Measurements from ENCODE around the gene LRP3.
"Not testable (repeated sequence)": the region's sequence is repeated elsewhere in the genome, so short reads cannot be mapped to it uniquely, and the experiment has no call there.

The LRP3 gene

GRCh38 chr19:33208904-33209849 is 15.0 kb downstream of the LRP3 start:
- Histone ChIP-seq H3K27me3 (ENCODE audit: insufficient read depth, poor library complexity, severe bottlenecking) (no peaks in the 10 kb centered on the region), H3K4me3 (replicated peaks; ENCODE audit: insufficient read depth, low read length) (no peak overlapping the region), H3K27ac (replicated peaks) (no peak overlapping the region)
- TF ChIP-seq GABPA (IDR thresholded peaks at IDR 0.05; ENCODE audit: low read depth) (no peak), SPI1 (IDR thresholded peaks at IDR 0.05; ENCODE audit: borderline replicate concordance, low read depth) (no peak), POLR2AphosphoS5 (IDR thresholded peaks at IDR 0.05; ENCODE audit: low read depth) (peak; percentile 46)
- no peak for DNase-seq (ENCODE audit: low read depth in 1 of 2, low spot score in 1 of 2)

- H3K27me3 ChIP-seq (ENCODE audit: insufficient read depth, poor library complexity, severe bottlenecking); H3K4me3 ChIP-seq (replicated peaks; ENCODE audit: insufficient read depth, low read length); H3K27ac ChIP-seq (replicated peaks); DNase-seq (ENCODE audit: low read depth in 1 of 2, low spot score in 1 of 2): not testable (repeated sequence)
Observed at GRCh38 chr19:33209850-33210230, 15.7 kb downstream of the LRP3 start.

DNA sequence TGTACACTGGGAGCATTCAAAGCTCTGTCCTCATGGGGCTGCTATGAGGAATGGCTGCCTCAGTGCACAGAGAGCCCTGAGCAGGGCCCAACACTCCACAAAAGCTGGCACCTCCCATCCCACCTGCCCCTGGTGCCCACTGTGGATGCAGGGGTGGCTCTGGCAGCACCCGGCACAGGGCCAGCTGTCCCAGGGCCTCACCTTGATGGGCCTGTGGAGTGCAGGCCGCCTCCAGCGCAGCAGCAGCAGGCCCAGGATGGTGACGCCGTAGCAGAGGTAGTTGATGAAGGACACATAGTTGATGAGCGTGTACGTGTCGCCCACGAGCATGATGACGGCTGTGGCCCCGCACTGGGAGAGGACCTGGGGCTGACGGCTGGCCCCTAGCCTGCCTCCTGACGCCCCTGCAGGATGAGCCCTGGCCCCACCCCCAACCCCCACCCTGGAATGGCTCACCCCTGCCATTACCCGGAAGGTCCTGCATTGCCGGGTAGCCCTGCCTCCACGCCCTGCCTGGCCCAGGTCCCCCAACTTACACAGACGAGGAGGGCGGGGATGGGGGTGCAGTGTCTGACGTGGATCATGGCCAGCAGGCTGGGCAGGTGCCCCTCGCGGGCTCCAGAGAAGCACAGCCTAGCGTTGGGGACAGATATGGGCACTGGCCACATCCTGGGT is 16.3 kb downstream of the LRP3 start:
- Histone ChIP-seq H3K27me3 (ENCODE audit: insufficient read depth, poor library complexity, severe bottlenecking) (no peaks in the 10 kb centered on the region), H3K27ac (replicated peaks) (no peak overlapping the region), H3K4me3 (replicated peaks; ENCODE audit: insufficient read depth, low read length) (no peak overlapping the region)
- no peak for TF ChIP-seq CTCF (IDR thresholded peaks at IDR 0.05; ENCODE audit: insufficient read depth, low read length)
- TF ChIP-seq POLR2AphosphoS5 (IDR thresholded peaks at IDR 0.05; ENCODE audit: low read depth) = no peak; the same call in 1 of the 2 replicates
- TF ChIP-seq, protein P1, sequence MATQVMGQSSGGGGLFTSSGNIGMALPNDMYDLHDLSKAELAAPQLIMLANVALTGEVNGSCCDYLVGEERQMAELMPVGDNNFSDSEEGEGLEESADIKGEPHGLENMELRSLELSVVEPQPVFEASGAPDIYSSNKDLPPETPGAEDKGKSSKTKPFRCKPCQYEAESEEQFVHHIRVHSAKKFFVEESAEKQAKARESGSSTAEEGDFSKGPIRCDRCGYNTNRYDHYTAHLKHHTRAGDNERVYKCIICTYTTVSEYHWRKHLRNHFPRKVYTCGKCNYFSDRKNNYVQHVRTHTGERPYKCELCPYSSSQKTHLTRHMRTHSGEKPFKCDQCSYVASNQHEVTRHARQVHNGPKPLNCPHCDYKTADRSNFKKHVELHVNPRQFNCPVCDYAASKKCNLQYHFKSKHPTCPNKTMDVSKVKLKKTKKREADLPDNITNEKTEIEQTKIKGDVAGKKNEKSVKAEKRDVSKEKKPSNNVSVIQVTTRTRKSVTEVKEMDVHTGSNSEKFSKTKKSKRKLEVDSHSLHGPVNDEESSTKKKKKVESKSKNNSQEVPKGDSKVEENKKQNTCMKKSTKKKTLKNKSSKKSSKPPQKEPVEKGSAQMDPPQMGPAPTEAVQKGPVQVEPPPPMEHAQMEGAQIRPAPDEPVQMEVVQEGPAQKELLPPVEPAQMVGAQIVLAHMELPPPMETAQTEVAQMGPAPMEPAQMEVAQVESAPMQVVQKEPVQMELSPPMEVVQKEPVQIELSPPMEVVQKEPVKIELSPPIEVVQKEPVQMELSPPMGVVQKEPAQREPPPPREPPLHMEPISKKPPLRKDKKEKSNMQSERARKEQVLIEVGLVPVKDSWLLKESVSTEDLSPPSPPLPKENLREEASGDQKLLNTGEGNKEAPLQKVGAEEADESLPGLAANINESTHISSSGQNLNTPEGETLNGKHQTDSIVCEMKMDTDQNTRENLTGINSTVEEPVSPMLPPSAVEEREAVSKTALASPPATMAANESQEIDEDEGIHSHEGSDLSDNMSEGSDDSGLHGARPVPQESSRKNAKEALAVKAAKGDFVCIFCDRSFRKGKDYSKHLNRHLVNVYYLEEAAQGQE (IDR thresholded peaks at IDR 0.05; ENCODE audit: insufficient replicate concordance, low read depth) = no peak
- no peak for TF ChIP-seq SPI1 (IDR thresholded peaks at IDR 0.05; ENCODE audit: borderline replicate concordance, low read depth)
- TF ChIP-seq GABPA (IDR thresholded peaks at IDR 0.05; ENCODE audit: low read depth) = no peak
- no peak for DNase-seq (ENCODE audit: low read depth in 1 of 2, low spot score in 1 of 2)

DNA sequence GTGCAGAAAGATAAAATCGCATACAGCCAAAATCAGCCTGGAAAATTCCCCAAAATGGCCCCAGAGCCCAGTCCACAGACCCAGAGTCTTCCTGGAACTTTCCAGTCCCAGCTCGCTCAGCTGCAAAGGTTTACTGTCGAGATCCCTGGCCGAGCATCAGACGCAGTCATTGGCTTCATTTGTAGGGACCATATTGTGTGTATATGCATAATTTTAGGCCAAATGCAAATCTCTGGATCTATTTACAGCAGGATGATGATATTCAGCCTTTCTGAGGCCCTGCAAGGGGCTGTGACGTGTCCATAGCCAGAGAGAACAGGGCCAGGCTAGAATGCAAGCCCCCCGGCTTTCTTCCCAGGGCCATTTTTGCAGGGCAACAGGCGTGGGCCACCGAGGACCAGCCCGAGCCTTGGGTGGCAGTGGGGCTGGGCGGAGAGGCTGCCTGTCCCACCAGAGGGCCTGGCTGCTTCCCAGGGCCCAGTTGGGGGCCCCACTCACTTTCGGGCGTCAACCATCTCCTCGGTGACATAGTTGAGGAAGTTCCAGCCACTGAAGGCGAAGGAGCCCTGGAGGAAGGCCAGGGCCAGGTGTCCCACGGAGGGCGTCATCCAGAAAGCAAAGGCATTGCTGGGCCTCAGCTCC is 17.8 kb downstream of the LRP3 start:
- Histone ChIP-seq H3K4me3 (replicated peaks; ENCODE audit: insufficient read depth, low read length) (no peak overlapping the region), H3K27ac (replicated peaks) (no peak overlapping the region), H3K27me3 (ENCODE audit: insufficient read depth, poor library complexity, severe bottlenecking) (no peaks in the 10 kb centered on the region)
- DNase-seq (ENCODE audit: low read depth in 1 of 2, low spot score in 1 of 2) = no peak
- TF ChIP-seq SPI1 (IDR thresholded peaks at IDR 0.05; ENCODE audit: borderline replicate concordance, low read depth) = no peak
- TF ChIP-seq CTCF (IDR thresholded peaks at IDR 0.05; ENCODE audit: insufficient read depth, low read length) = no peak
- TF ChIP-seq, protein P1 (IDR thresholded peaks at IDR 0.05; ENCODE audit: insufficient replicate concordance, low read depth) = no peak
- TF ChIP-seq GABPA (IDR thresholded peaks at IDR 0.05; ENCODE audit: low read depth) = no peak
- no peak for TF ChIP-seq POLR2AphosphoS5 (IDR thresholded peaks at IDR 0.05; ENCODE audit: low read depth)

Measured in HL-60 (cell line).